Melanocyte of skin (primary cell): ENCODE data around the gene PRDM16. TPM values are rescaled to one million over a fixed set of nuclear protein-coding genes. Genes with fewer than 3 reads are reported as not detected.

Source experiments
- total RNA-seq, 2 donors: library from RNA; depleted of rRNA; stranded (reverse); fragments of >200 nt; gene quantifications; 2 replicates each; pipeline ENCODE4 v1.2.3, GENCODE V29; 2012

The PRDM16 gene
- total RNA-seq, result under 1 TPM in 1 of 2 donors, not detected in 1; under 0.01 TPM

GRCh38 chr1:3068564-3069431 lies at the start of gene PRDM16:
TSS of gene PRDM16 (plus strand) at chr1:3069203. CDS start at chr1:3069260, 57 bp downstream.

GRCh38 chr1:3021233-3021671 lies 47.8 kb upstream of the PRDM16 start, which contains the start of gene ACTRT2:
TSS of gene ACTRT2 (plus strand) at chr1:3021467. CDS start at chr1:3021687, 220 bp downstream.

GRCh38 chr1:3453891-3454810 lies 385.1 kb downstream of the PRDM16 start, which contains the start of gene ARHGEF16:
TSS of gene ARHGEF16 (plus strand) at chr1:3454665. CDS start at chr1:3463085, 8,420 bp downstream.

Other genes with a start within 250 kb of the PRDM16 start
- not detected for gene ACTRT2, start 47.7 kb upstream of the PRDM16 start, total RNA-seq